GM12872 (cell line): ENCODE data around the gene MTG1.

ENCODE experiments used
- TF ChIP-seq, protein P1 (sequence below): IDR thresholded peaks from 3 replicates; pipeline ENCODE4 v1.5.1; 2011; ENCODE audit warnings: low read depth, mild to moderate bottlenecking, low read length, moderate library complexity; ENCODE audit not compliant: insufficient read depth

The MTG1 gene

DNA sequence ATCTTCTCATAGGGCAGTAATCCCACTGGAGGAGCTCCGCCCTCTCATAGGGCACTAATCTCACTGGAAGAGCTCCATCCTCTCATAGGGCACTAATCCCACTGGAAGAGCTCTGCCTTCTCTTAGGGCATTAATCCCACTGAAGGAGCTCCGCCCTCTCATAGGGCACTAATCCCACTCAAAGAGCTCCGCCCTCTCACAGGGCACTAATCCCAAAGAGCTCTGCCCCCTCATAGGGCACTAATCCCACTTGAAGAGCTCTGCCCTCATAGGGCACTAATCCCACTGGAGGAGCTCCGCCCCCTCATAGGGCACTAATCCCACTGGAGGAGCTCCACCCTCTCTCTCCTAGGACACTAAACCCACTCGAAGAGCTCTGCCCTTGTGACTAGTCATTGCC, 32.7 kb upstream of the MTG1 start:
- TF ChIP-seq, protein P1, sequence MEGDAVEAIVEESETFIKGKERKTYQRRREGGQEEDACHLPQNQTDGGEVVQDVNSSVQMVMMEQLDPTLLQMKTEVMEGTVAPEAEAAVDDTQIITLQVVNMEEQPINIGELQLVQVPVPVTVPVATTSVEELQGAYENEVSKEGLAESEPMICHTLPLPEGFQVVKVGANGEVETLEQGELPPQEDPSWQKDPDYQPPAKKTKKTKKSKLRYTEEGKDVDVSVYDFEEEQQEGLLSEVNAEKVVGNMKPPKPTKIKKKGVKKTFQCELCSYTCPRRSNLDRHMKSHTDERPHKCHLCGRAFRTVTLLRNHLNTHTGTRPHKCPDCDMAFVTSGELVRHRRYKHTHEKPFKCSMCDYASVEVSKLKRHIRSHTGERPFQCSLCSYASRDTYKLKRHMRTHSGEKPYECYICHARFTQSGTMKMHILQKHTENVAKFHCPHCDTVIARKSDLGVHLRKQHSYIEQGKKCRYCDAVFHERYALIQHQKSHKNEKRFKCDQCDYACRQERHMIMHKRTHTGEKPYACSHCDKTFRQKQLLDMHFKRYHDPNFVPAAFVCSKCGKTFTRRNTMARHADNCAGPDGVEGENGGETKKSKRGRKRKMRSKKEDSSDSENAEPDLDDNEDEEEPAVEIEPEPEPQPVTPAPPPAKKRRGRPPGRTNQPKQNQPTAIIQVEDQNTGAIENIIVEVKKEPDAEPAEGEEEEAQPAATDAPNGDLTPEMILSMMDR = no peak

DNA sequence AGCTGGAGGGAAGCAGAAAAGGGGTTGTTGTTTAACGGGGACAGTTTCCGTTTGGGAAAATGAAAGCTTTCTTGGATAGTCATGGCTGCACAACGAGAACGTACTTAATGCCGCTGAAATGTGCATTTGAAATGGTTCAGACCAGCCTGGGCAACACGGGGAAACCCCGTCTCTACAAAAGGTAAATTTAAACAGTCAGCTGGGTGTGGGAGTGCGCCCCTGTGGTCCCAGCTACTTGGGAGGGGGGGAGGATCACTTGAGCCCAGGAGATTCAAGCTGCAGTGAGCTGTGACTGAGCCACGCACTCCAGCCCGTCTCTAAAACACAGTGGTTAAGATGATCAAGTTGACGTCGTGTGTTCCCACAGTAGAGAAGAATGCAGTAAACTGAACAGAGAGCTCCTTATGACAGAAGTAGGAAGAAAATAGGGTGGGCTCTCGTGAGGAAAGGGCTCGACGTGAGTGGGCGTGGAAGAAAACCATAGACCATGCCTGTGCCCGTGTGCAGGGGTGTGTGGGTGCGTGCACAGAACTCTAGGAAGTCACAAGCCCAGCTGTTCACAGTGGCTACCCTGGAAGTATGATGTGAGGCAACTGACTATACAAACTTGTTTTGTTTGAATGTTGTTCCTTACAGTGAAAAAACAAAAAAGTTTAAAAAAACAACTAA, 32.0 kb upstream of the MTG1 start:
- TF ChIP-seq, protein P1 = no peak

DNA sequence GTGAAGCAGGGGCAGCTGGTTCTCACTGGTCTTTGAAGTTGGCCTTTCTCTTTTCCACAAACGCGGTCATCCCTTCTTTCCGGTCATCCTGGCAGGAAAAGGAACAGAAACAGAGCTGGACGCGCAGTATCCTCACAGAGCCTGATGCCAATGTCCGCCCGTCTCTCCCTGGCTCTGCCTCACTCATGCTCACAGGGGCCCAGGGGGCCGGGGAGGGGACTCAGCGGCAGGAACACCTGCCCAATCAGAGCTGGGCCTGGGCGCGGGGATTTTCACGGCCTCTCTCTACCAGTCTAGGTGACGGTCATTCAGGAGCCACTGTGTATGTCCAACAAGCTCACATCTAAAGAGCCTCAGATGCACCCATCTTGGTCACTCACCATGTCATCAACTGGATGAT, 31.1 kb upstream of the MTG1 start:
- TF ChIP-seq, protein P1 = no peak

DNA sequence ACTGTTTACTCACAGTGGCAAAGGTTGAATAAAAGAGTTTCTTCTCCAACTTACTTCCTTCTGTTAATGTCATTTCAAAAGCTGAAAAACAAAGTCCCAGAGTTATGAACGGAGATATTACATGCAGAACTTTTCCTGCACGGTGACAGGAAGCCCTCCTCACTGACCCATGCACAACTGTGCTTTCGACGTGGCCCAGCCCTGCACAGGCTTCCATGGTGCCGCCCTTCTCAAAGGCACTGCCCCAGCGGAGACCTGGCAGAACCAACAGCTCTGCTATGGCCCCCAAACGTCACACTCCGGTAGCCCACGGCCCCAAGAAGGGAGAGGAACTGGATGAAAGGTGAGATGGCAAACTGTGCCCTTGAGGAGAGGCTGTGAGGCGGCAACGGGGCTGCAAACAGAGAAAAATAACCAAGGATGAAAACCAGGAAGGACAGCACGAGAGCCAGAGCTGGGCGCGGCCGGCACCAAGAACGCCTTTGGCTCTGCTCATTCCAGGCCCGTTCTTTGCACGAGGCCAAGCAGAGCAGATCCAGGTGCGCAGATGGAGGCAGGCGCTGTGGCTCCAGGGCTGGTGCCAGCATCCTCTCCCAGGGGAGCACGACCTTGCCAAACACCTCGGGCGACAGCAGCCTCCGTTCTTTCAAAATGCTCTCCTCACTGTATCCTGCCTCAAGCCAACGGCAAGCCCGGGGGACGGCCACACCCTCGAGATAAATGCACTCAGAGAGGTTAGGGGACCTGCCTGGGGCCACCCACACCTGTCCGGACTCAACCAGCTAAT, 29.1 kb upstream of the MTG1 start:
- TF ChIP-seq, protein P1 = no peak

DNA sequence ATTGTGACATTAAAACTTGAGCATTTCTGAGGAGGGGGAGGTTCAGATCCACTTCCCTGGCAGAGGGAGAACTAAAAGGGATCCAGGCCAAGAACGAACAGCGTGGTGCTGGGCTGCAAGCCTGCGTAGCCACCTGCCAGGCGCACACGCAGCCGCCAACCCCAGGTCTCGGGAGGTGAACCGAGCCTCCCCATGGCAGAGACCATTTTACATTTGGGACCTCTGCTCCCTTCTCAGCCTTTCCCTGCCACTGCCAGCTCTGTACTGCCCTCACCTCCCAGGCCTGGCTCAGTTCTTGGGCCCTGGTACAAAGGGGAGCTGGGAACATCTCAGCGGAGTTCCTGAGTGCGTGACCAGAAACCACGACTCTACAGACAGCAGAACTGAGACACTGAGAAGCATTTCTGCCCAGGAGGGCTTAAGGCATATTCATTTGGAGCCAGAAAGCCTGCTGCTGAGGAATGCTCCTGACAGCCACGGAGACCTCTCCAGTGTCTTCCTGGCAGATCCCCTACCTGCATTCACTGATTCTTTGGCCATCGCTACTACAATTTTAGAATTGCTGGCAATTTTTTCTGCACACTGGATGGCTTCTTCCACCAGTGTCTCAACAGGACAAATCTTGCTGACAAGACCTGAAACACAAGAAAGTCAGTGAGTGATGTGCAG, 28.4 kb upstream of the MTG1 start:
- TF ChIP-seq, protein P1 = no peak

DNA sequence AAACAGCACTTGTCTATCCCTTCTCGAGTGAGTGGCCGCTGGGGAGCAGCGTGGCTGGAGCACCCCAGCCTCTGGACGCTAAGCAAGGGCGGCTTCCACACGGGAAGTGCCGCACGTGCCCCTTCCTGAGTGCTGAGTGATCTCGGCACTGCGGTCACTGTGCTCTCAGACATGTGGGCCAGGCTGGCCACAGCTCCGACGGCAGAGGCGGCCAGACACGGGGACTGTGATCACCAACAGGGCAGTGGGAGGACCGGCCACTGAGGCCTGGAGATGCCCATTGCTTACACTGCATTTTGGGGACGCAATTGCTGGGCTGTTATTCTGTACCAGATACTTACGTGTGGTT, 27.9 kb upstream of the MTG1 start:
- TF ChIP-seq, protein P1 = no peak

DNA sequence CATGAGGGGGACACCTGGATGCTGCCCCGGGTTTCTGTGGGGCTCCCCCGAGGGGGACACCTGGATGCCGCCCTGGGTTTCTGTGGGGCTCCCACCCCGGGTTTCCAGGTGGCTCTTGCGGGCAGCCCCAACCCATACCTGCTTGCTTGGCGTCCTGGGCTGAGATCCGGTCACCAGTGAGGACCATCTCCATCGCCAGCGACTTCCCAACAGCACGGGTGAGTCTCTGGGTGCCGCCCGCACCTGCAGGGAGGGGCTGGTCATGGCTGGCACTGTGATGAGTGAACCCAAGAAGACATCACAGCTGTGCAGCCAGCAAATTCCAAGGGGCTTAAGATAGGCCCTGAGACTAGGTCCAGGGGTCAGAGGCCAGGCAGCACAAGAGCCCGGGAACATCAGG, 27.2 kb upstream of the MTG1 start:
- TF ChIP-seq, protein P1 = no peak
